Endodermal cell (in vitro differentiated cells): ENCODE data around the gene PNMA8C. TPM values are rescaled to one million over a fixed set of nuclear protein-coding genes. Genes with fewer than 3 reads are reported as not detected.

Experiments
- DNase-seq: peaks from one replicate; pipeline ENCODE4 v3.0.0-alpha.2; 2017
- H3K27ac ChIP-seq: 2 replicates; pipeline ENCODE4 v1.5.1; 2013; ENCODE audit warnings: mild to moderate bottlenecking, low read depth, low read length, moderate library complexity
- H3K27me3 ChIP-seq: 2 replicates; pipeline ENCODE4 v1.6.1; 2013; ENCODE audit warnings: mild to moderate bottlenecking, low read length, moderate library complexity; ENCODE audit not compliant: insufficient read depth, control insufficient read depth, poor library complexity, severe bottlenecking
- H3K36me3 ChIP-seq: 2 replicates; pipeline ENCODE4 v1.7.0; 2013; ENCODE audit warnings: mild to moderate bottlenecking, low read length, moderate library complexity; ENCODE audit not compliant: control insufficient read depth, insufficient read depth
- H3K4me1 ChIP-seq: one replicate; pipeline ENCODE4 v1.7.0; 2013; ENCODE audit warnings: low read length; ENCODE audit not compliant: control insufficient read depth, insufficient read depth
- H3K4me3 ChIP-seq: 2 replicates; pipeline ENCODE4 v1.5.1; 2013; ENCODE audit warnings: mild to moderate bottlenecking, low read length, moderate library complexity
- H3K9ac ChIP-seq: 2 replicates; pipeline ENCODE4 v1.6.1; 2013; ENCODE audit warnings: mild to moderate bottlenecking, low read length, moderate library complexity; ENCODE audit not compliant: poor library complexity, severe bottlenecking; ENCODE audit errors: extremely low read depth
- H3K9me3 ChIP-seq: 2 replicates; pipeline ENCODE4 v1.6.1; 2013; ENCODE audit warnings: mild to moderate bottlenecking, low read length, moderate library complexity; ENCODE audit not compliant: control insufficient read depth
- H3K27ac Mint-ChIP-seq: 2 replicates; pipeline ENCODE4 v1.8.0; 2020; ENCODE audit warnings: mixed read lengths
- H3K27me3 Mint-ChIP-seq: 2 replicates; pipeline ENCODE4 v1.8.0; 2021; ENCODE audit warnings: mild to moderate bottlenecking, mixed read lengths; ENCODE audit not compliant: insufficient read depth
- H3K36me3 Mint-ChIP-seq: 2 replicates; pipeline ENCODE4 v1.8.0; 2020; ENCODE audit warnings: low read depth, mixed read lengths
- H3K4me1 Mint-ChIP-seq: 2 replicates; pipeline ENCODE4 v1.8.0; 2020; ENCODE audit warnings: mixed read lengths
- H3K4me3 Mint-ChIP-seq: 2 replicates; pipeline ENCODE4 v1.8.0; 2020; ENCODE audit warnings: mild to moderate bottlenecking, moderate library complexity, mixed read lengths
- H3K9me3 Mint-ChIP-seq: 2 replicates; pipeline ENCODE4 v1.8.0; 2020; ENCODE audit warnings: mild to moderate bottlenecking, mixed read lengths
- CTCF ChIP-seq: fragments of 200-600 bp; sonication (generic); conservative IDR thresholded peaks from 2 replicates; pipeline ENCODE4 v1.5.0; 2021; ENCODE audit warnings: antibody characterized with exemption, mild to moderate bottlenecking
- WGBS, 2 experiments: methylation state at CpG; one replicate each; pipeline versions ENCODE4 v1.1.5 to v1.1.7; 2013; ENCODE audit warnings: missing lambda C conversion rate in 2 of 2, mixed read lengths in 1 of 2; ENCODE audit not compliant: insufficient coverage in 1 of 2, insufficient read length in 1 of 2; 5-methylcytosine and 5-hydroxymethylcytosine counted together
- total RNA-seq, 2 donors: library from RNA; stranded (reverse); fragmentation: NEBNext Ultra II Directional in 1 of 2; extraction: Animal tissue kit (Norgen Biotek cat#: 25700) in 1 of 2; gene quantifications; 2 replicates in 1 of 2; 3 replicates in 1 of 2; pipeline ENCODE4 v1.2.1, GENCODE V29; 2021

The PNMA8C gene
- total RNA-seq, 2 donors from 2014 or later, result 0.20 to 0.33 TPM

GRCh38 chr19:46447824-46448223 is 19.1 kb upstream of the PNMA8C start:
- Histone ChIP-seq H3K9ac (no peak overlapping the region), H3K27me3 (no peaks in the 10 kb centered on the region), H3K9me3 (peaks cover 9% of the 10 kb centered on the region), H3K27ac (no peak overlapping the region), H3K4me1 (no peaks in the 10 kb centered on the region), H3K36me3 (no peaks in the 10 kb centered on the region), H3K4me3 (no peak overlapping the region)
- H3K4me1 Mint-ChIP-seq, result no peaks in the 10 kb centered on the region
- peaks cover 9% of the 10 kb centered on the region for H3K9me3 Mint-ChIP-seq
- H3K27ac Mint-ChIP-seq, result no peak overlapping the region
- peaks cover 2% of the 10 kb centered on the region for H3K27me3 Mint-ChIP-seq
- H3K4me3 Mint-ChIP-seq, result no peak overlapping the region
- H3K36me3 Mint-ChIP-seq, result peaks cover 4% of the 10 kb centered on the region
- no peak for DNase-seq
- 90 to 93% methylated on average over 3 to 5 of the region's 5 CpGs for WGBS, 2 experiments
- no peak for TF ChIP-seq CTCF

GRCh38 chr19:46447006-46447405 is 18.3 kb upstream of the PNMA8C start:
- no peaks in the 10 kb centered on the region for H3K27me3 ChIP-seq
- Mint-ChIP-seq H3K9me3 (peaks cover 9% of the 10 kb centered on the region), H3K4me3 (no peak overlapping the region), H3K4me1 (no peaks in the 10 kb centered on the region), H3K36me3 (peaks cover 4% of the 10 kb centered on the region), H3K27me3 (peaks cover 2% of the 10 kb centered on the region), H3K27ac (no peak overlapping the region)
- H3K4me1 ChIP-seq, result no peaks in the 10 kb centered on the region
- H3K4me3 ChIP-seq, result no peak overlapping the region
- no peak overlapping the region for H3K9ac ChIP-seq
- H3K9me3 ChIP-seq, result peaks cover 9% of the 10 kb centered on the region
- DNase-seq, result no peak
- H3K36me3 ChIP-seq, result no peaks in the 10 kb centered on the region
- no peak overlapping the region for H3K27ac ChIP-seq
- no peak for TF ChIP-seq CTCF
- 77% methylated on average over 2 of the region's 3 CpGs; no CpG with 5 or more reads in 1 of the 2 experiments for WGBS, 2 experiments

- no peak overlapping the region for H3K27ac ChIP-seq
- Mint-ChIP-seq H3K36me3 (peaks cover 4% of the 10 kb centered on the region), H3K9me3 (peaks cover 9% of the 10 kb centered on the region), H3K27ac (no peak overlapping the region), H3K4me1 (no peaks in the 10 kb centered on the region), H3K27me3 (no peaks in the 10 kb centered on the region), H3K4me3 (no peak overlapping the region)
- no peak for DNase-seq
- TF ChIP-seq CTCF, result no peak
- H3K27me3 ChIP-seq, result no peaks in the 10 kb centered on the region
- no peaks in the 10 kb centered on the region for H3K36me3 ChIP-seq
- H3K4me3 ChIP-seq, result no peak overlapping the region
- WGBS, 2 experiments, result 83 to 90% methylated on average over 13 to 15 of the region's 15 CpGs
- H3K9ac ChIP-seq, result no peak overlapping the region
- no peaks in the 10 kb centered on the region for H3K4me1 ChIP-seq
- H3K9me3 ChIP-seq, result peaks cover 9% of the 10 kb centered on the region
Observed at GRCh38 chr19:46446021-46446420, 17.3 kb upstream of the PNMA8C start.
